ENCODE results near the gene RBM39. TPM values are rescaled to one million over a fixed set of nuclear protein-coding genes. Genes with fewer than 3 reads are reported as not detected.
"Not testable (repeated sequence)": the region's sequence is repeated elsewhere in the genome, so short reads cannot be mapped to it uniquely, and the experiment has no call there.

Gene RBM39
- total RNA-seq, 1 experiment from 2014 or later: 258 TPM

- no peak for DNase-seq (ENCODE audit: low spot score)
These were observed 15.0 kb downstream of the RBM39 start for GRCh38 chr20:35726842-35727711.

GRCh38 chr20:35724321-35725230 lies 17.5 kb downstream of the RBM39 start:
- DNase-seq (ENCODE audit: low spot score): no peak

- DNase-seq (ENCODE audit: low spot score): not testable (repeated sequence)
These were observed 18.3 kb downstream of the RBM39 start for GRCh38 chr20:35723652-35724320.

- not testable (repeated sequence) for DNase-seq (ENCODE audit: low spot score)
These were observed 18.8 kb downstream of the RBM39 start for GRCh38 chr20:35723275-35723639.

GRCh38 chr20:35721621-35722020 lies 20.4 kb downstream of the RBM39 start:
- DNase-seq (ENCODE audit: low spot score): no peak

GRCh38 chr20:35721219-35721618 lies 20.8 kb downstream of the RBM39 start:
- no peak for DNase-seq (ENCODE audit: low spot score)

- no peak for DNase-seq (ENCODE audit: low spot score)
These were observed 21.6 kb downstream of the RBM39 start for GRCh38 chr20:35720165-35721123.

- DNase-seq (ENCODE audit: low spot score): no peak
These were observed 22.3 kb downstream of the RBM39 start for GRCh38 chr20:35719717-35720116.

GRCh38 chr20:35718972-35719635 lies 23.0 kb downstream of the RBM39 start:
- no peak for DNase-seq (ENCODE audit: low spot score)

GRCh38 chr20:35718321-35718720 lies 23.7 kb downstream of the RBM39 start:
- not testable (repeated sequence) for DNase-seq (ENCODE audit: low spot score)

- DNase-seq (ENCODE audit: low spot score): no peak
These were observed 25.7 kb downstream of the RBM39 start for GRCh38 chr20:35716330-35716729.

- no peak for DNase-seq (ENCODE audit: low spot score)
These were observed 26.4 kb downstream of the RBM39 start for GRCh38 chr20:35715652-35716051.

GRCh38 chr20:35714127-35714526 lies 27.9 kb downstream of the RBM39 start:
- no peak for DNase-seq (ENCODE audit: low spot score)

- not testable (repeated sequence) for DNase-seq (ENCODE audit: low spot score)
These were observed 28.9 kb downstream of the RBM39 start for GRCh38 chr20:35713120-35713519.

- DNase-seq (ENCODE audit: low spot score): no peak
These were observed 30.4 kb downstream of the RBM39 start for GRCh38 chr20:35711588-35712209.

- DNase-seq (ENCODE audit: low spot score): no peak
These were observed 31.0 kb downstream of the RBM39 start for GRCh38 chr20:35710884-35711587.

GRCh38 chr20:35710039-35710438 lies 32.0 kb downstream of the RBM39 start:
- no peak for DNase-seq (ENCODE audit: low spot score)

- DNase-seq (ENCODE audit: low spot score): no peak
These were observed 32.8 kb downstream of the RBM39 start for GRCh38 chr20:35709259-35709658.

GRCh38 chr20:35708502-35708901 lies 33.6 kb downstream of the RBM39 start:
- no peak for DNase-seq (ENCODE audit: low spot score)
